ENCODE measurements around the gene RAB25. TPM values are rescaled to one million over a fixed set of nuclear protein-coding genes. Genes with fewer than 3 reads are reported as not detected.

Gene RAB25
- total RNA-seq, 4 donors from 2014 or later: 5.0 to 5.5 TPM; not detected in 2

DNA sequence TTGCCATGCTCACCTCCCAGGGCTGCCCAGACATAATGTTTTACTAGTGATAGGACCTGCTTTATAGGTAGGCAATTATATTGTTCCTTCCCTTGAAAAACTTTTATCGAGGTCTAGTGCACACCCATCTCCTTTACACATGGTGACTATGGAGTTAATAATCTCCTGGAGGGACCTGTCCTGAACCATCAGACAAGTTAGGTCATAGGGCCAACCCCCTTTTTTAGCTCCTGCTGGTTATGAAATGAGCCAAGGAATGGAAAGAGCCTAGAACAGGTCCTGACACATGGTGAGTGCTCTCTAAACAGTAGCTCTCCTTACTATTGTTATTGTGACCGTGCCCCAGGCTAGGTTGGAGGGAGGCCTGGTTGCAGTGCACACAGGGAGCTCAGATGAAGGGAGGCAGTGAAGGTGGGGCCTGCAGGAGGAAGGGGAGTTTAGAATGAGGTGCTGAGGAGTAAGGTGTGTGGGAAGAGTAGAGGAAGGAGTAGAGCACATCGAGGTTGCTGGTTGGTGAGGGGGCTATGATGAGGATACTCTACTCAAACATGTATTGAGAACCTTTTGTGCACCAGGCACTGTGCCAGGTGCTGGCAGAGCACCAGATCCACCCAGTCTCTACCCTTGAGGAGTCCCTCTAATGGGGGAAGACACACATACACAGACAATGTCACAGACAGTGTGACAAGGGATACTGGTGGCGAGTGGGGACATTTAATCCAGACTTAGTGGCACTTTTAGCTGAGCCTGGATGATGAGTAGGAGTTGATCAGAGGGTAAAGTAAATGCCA, 39.4 kb downstream of the RAB25 start:
- peak overlapping the region in 1 of 2 donors; percentile 30 for H3K27ac ChIP-seq
- no peaks in the 10 kb centered on the region for H3K36me3 ChIP-seq
- TF ChIP-seq, protein P1, sequence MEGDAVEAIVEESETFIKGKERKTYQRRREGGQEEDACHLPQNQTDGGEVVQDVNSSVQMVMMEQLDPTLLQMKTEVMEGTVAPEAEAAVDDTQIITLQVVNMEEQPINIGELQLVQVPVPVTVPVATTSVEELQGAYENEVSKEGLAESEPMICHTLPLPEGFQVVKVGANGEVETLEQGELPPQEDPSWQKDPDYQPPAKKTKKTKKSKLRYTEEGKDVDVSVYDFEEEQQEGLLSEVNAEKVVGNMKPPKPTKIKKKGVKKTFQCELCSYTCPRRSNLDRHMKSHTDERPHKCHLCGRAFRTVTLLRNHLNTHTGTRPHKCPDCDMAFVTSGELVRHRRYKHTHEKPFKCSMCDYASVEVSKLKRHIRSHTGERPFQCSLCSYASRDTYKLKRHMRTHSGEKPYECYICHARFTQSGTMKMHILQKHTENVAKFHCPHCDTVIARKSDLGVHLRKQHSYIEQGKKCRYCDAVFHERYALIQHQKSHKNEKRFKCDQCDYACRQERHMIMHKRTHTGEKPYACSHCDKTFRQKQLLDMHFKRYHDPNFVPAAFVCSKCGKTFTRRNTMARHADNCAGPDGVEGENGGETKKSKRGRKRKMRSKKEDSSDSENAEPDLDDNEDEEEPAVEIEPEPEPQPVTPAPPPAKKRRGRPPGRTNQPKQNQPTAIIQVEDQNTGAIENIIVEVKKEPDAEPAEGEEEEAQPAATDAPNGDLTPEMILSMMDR (IDR thresholded peaks at IDR 0.05): no peak
- no peak for TF ChIP-seq POLR2A (IDR thresholded peaks at IDR 0.05)
- H3K9me3 ChIP-seq: no peaks in the 10 kb centered on the region
- H3K4me1 ChIP-seq: peaks cover 21 to 35% of the 10 kb centered on the region in 2 donors
- intact Hi-C loops (cut with DNase I; ENCODE audit: low total_unique reads): no loop called here
- no peak overlapping the region for H3K4me3 ChIP-seq
- DNase-seq: no peak
- H3K27me3 ChIP-seq: no peaks in the 10 kb centered on the region

DNA sequence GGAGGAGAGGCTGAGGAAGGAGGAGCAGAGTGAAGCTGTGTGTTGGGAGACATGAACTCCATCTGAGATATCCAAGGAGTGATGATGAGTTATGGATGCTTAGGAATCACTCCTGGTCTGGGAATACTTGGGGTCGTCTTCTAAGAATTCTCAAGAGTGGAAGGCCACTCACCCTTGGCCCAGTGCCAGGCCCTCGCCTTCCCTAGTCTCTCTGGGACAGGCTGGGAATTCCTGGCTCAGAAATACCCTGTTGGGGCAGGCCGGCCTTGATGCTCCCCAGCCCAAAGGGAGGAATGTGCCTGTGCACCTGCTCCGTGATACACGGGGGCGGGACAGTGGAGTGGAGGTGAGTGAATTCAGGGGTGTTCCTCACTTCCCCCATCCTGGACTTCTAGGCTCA, 40.9 kb downstream of the RAB25 start:
- no peaks in the 10 kb centered on the region for H3K27me3 ChIP-seq
- intact Hi-C loops (cut with DNase I; ENCODE audit: low total_unique reads): no loop called here
- TF ChIP-seq, protein P1 (IDR thresholded peaks at IDR 0.05): no peak
- TF ChIP-seq POLR2A (IDR thresholded peaks at IDR 0.05): no peak
- no peak overlapping the region for H3K4me3 ChIP-seq
- peaks cover 24 to 39% of the 10 kb centered on the region in 2 donors for H3K4me1 ChIP-seq
- no peak for DNase-seq
- H3K36me3 ChIP-seq: no peaks in the 10 kb centered on the region
- peak overlapping the region; percentile 93 to 99 for H3K27ac ChIP-seq
- H3K9me3 ChIP-seq: no peaks in the 10 kb centered on the region

DNA sequence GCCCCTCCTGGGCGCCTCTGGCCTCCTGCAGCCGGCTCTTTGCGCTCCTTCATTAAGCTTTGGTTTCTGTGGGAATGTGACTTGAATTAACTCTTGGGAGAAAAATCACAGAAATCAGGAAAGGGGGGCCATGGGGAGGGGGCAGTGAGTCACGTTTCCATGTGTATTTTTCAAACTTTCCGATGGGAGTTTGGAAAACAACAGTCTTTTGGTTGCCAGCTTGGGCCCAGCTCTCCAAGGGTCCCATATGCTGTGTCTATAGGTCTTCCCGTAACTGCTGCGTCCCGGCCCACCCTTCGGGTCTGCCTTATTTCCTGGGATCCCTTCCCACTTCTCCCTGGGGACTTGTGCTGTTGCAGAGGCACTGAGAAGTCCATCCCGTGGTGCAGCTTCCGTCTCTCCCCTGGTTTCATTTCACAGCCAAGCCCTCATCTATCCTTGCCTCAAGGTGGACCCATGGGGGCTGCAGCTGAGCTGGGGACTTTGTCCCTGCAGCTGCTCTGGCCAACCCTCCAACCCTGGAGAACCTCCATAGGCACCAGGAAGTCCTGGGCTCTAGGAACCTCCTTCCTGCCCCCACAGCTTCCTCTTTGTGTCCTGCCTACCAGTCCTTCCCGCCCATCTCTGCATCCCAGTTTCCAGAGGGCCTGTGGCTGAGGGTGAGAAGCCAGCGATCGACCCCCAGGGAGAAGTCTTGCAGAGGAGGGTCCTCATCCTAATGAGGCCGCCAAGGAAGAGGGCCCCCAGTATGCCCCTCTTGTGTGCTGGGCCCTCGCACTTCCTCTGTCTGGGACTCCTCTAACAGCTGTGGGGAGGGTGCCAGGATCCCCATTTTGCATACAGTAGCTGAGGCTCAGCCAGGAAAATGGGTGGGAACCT, 41.9 kb downstream of the RAB25 start:
- TF ChIP-seq POLR2A (IDR thresholded peaks at IDR 0.05): no peak
- TF ChIP-seq, protein P1 (IDR thresholded peaks at IDR 0.05): no peak
- Histone ChIP-seq H3K4me1 (peaks cover 24 to 39% of the 10 kb centered on the region in 2 donors), H3K36me3 (no peaks in the 10 kb centered on the region), H3K27me3 (no peaks in the 10 kb centered on the region), H3K9me3 (no peaks in the 10 kb centered on the region), H3K4me3 (no peak overlapping the region), H3K27ac (peak overlapping the region; percentile 93 to 99)
- intact Hi-C loops (cut with DNase I; ENCODE audit: low total_unique reads): no loop called here
- no peak for DNase-seq

DNA sequence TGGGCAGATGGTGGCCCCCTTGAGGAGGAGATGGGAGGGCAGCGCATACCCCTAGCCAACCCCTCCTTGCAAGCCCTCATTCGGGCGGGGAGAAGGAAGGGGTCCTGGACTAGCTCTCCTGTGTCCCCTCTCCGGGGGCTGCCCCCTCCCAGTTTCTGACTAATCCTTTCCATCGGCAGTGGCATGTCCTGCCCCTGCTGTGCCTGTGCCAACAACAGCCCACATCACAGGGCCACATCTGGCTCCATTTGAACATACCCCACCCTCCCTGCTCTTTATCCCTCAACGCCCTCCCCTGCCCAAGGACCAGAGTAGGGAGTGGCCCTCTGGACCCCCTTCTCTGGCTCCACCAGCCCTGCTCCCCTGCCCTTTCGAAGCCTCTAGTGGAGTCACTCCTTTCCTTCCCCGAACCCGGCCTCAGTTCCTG, 42.6 kb downstream of the RAB25 start:
- Histone ChIP-seq H3K4me1 (peaks cover 24 to 39% of the 10 kb centered on the region in 2 donors), H3K27me3 (no peaks in the 10 kb centered on the region), H3K9me3 (no peaks in the 10 kb centered on the region), H3K36me3 (no peaks in the 10 kb centered on the region), H3K27ac (peak overlapping the region; percentile 93 to 99), H3K4me3 (no peak overlapping the region)
- peak; percentile 61 to 71 for DNase-seq
- TF ChIP-seq, protein P1 (IDR thresholded peaks at IDR 0.05): no peak
- no peak for TF ChIP-seq POLR2A (IDR thresholded peaks at IDR 0.05)
- intact Hi-C loops (cut with DNase I; ENCODE audit: low total_unique reads): no loop called here

All from uterus (tissue), 4 donors.